ENCODE measurements around the gene BRAF.
"Not testable (repeated sequence)": the region's sequence is repeated elsewhere in the genome, so short reads cannot be mapped to it uniquely, and the experiment has no call there.

Gene BRAF

GRCh38 chr7:140769852-140770251 is 154.9 kb downstream of the BRAF start:
- DNase-seq (ENCODE audit: low spot score) = no peak

- no peak for DNase-seq (ENCODE audit: low spot score)
Measured at GRCh38 chr7:140767418-140767817, 157.3 kb downstream of the BRAF start.

GRCh38 chr7:140765441-140765840 is 159.3 kb downstream of the BRAF start:
- DNase-seq (ENCODE audit: low spot score) = not testable (repeated sequence)

DNA sequence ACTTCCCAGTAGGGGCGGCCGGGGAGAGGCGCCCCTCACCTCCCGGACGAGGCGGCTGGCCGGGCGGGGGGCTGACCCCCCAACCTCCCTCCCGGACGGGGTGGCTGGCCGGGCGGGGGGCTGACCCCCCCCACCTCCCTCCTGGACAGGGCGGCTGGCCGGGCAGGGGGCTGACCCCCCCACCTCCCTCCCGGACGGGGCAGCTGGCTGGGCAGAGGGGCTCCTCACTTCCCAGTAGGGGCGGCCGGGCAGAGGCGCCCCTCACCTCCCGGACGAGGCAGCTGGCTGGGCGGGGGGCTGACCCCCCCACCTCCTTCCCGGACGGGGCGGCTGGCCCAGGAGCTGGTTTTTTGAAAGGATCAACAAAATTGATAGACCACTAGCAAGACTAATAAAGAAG is 161.6 kb downstream of the BRAF start:
- not testable (repeated sequence) for DNase-seq (ENCODE audit: low spot score)

DNA sequence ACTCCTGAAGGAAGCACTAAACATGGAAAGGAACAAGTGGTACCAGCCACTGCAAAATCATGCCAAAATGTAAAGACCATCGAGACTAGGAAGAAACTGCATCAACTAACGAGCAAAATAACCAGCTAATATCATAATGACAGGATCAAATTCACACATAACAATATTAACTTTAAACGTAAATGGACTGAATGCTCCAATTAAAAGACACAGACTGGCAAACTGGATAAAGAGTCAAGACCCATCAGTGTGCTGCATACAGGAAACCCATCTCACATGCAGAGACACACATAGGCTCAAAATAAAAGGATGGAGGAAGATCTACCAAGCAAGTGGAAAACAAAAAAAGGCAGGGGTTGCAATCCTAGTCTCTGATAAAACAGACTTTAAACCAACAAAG is 163.4 kb downstream of the BRAF start:
- not testable (repeated sequence) for DNase-seq (ENCODE audit: low spot score)

- no peak for DNase-seq (ENCODE audit: low spot score)
Measured at GRCh38 chr7:140754506-140754905, 170.2 kb downstream of the BRAF start.

DNA sequence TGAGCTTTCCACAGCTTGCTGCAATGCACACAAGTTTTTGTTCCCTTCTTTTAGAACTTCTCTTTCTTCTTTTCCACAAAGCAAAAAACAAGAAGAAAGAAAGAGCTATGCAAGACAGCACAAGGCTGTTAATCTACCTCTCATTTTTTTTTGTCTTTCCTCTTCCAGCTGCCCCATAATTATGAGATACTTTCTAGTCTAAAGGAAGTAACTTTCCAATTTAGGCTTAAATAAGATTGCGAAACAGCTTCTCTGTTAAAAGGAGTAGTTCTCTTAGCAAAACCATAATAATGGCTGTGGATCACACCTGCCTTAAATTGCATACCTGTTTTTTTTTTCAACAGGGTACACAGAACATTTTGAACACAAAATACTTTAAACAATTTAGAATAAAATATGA is 172.2 kb downstream of the BRAF start:
- no peak for DNase-seq (ENCODE audit: low spot score)

DNA sequence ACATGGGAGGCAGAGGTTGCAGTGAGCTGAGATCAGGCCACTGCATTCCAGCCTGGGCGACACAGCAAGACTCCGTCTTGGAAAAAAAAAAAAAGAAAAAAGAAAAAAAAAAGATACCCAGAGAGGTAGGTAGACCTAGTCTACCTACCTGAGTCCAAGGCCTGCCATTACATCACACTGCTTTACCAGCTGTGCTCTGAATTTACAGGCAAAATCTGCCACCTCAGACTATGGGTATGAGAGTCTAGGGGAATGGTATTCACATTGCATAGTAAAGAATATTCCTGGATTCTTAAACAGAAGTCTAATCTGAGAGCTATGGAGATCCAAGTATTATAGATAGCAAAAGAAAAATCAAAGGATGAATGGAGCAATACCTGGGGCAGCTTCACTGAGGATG is 178.0 kb downstream of the BRAF start:
- DNase-seq (ENCODE audit: low spot score) = no peak

- no peak for DNase-seq (ENCODE audit: low spot score)
Measured at GRCh38 chr7:140745266-140746058, 179.3 kb downstream of the BRAF start.

GRCh38 chr7:140744005-140744404 is 180.7 kb downstream of the BRAF start:
- DNase-seq (ENCODE audit: low spot score) = no peak

GRCh38 chr7:140743255-140743654 is 181.5 kb downstream of the BRAF start:
- not testable (repeated sequence) for DNase-seq (ENCODE audit: low spot score)

- DNase-seq (ENCODE audit: low spot score) = no peak
Measured at GRCh38 chr7:140738280-140738679, 186.4 kb downstream of the BRAF start.

DNA sequence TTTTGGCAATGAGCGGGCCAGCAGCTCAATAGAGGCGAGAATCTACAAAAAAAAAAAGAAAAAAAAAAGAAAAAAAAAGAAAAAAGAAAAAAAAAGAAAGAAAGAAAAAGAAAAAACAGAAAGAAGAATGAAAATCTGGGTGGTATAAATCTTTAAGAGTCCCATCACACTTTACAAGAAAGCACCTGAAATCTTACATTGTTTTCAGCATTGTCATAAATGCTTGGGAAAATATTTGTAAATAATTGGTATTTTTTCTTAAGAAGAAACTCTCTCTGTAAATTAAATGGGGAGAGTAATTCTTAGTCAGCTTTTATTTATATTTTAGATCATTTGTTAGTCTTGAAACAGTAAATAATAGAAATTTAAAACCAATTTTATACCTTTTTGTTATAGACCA is 190.0 kb downstream of the BRAF start:
- no peak for DNase-seq (ENCODE audit: low spot score)

DNA sequence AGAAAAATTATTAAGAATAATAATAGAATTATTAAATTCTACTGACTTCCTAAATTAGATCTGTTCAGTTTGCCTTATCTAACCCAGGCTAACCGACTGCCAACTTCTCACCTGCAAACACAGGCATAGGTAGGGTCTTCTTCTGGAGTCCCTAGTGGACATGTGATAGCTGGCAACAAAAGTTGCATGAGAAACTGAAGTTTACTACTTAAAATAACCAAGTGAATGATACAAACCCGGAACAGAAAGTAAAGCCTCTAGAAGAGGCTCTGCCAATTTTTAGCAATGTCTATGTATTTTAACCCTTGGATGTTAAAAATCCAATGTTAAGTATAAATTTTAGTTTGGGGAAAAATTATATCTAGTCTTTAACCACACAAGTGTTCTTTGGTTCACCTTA is 190.6 kb downstream of the BRAF start:
- no peak for DNase-seq (ENCODE audit: low spot score)

- DNase-seq (ENCODE audit: low spot score) = no peak
Measured at GRCh38 chr7:140732416-140732815, 192.3 kb downstream of the BRAF start.

- DNase-seq (ENCODE audit: low spot score) = peak; percentile 11
Measured at GRCh38 chr7:140726281-140726680, 198.4 kb downstream of the BRAF start.

DNA sequence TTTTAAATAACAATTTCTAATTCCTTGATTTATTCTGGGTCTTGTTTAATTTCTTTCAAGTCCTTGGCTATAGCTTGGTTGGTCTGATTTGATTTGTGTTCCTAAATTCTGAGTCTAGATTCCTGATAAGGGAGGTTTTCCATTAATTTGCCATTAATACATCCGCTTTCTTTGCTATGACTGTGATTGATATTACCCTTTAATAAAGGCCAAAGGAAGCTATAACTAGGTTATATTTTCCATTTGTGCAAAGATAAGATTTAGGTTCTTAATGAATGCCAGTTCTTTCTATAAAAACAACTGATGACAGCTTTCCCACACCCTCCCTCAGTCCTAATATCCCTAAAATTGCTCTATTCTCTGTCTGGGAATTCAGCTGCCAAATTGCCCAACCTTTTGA is 200.0 kb downstream of the BRAF start:
- DNase-seq (ENCODE audit: low spot score) = no peak

DNA sequence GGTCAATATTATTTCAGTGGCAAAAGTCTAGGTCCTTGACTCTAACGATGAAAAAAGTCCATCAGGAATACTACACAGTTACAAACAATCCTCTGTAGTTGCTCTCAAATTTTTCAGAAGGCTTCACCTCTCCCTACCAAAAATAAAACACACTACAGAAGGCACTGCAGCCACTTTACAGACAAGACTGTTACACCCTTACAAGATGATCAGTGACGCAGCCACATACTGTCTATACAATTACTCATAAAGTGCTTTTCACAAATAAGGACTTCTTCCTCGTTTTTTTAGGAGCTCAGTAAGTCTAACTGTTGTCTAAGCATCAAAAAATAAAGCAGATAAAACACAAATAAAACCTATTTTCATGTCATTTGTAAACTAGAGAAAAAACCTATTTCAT is 201.2 kb downstream of the BRAF start:
- DNase-seq (ENCODE audit: low spot score) = no peak

- DNase-seq (ENCODE audit: low spot score) = no peak
Measured at GRCh38 chr7:140723006-140723405, 201.7 kb downstream of the BRAF start.

- DNase-seq (ENCODE audit: low spot score) = no peak
Measured at GRCh38 chr7:140722254-140722653, 202.5 kb downstream of the BRAF start.

- DNase-seq (ENCODE audit: low spot score) = peak; percentile 12
Measured at GRCh38 chr7:140719721-140720120, 205.0 kb downstream of the BRAF start.

- no peak for DNase-seq (ENCODE audit: low spot score)
Measured at GRCh38 chr7:140714331-140715040, 210.2 kb downstream of the BRAF start.

GRCh38 chr7:140712392-140712791 is 212.3 kb downstream of the BRAF start:
- DNase-seq (ENCODE audit: low spot score) = not testable (repeated sequence)

GRCh38 chr7:140708764-140709163 is 216.0 kb downstream of the BRAF start:
- not testable (repeated sequence) for DNase-seq (ENCODE audit: low spot score)
